ENCODE measurements around the gene SLC4A3.
"Not testable (repeated sequence)": the region's sequence is repeated elsewhere in the genome, so short reads cannot be mapped to it uniquely, and the experiment has no call there.

Gene SLC4A3

GRCh38 chr2:219681694-219682300 lies 54.4 kb downstream of the SLC4A3 start:
- DNase-seq, result no peak

GRCh38 chr2:219683474-219683873 lies 56.0 kb downstream of the SLC4A3 start:
- DNase-seq, result not testable (repeated sequence)

DNA sequence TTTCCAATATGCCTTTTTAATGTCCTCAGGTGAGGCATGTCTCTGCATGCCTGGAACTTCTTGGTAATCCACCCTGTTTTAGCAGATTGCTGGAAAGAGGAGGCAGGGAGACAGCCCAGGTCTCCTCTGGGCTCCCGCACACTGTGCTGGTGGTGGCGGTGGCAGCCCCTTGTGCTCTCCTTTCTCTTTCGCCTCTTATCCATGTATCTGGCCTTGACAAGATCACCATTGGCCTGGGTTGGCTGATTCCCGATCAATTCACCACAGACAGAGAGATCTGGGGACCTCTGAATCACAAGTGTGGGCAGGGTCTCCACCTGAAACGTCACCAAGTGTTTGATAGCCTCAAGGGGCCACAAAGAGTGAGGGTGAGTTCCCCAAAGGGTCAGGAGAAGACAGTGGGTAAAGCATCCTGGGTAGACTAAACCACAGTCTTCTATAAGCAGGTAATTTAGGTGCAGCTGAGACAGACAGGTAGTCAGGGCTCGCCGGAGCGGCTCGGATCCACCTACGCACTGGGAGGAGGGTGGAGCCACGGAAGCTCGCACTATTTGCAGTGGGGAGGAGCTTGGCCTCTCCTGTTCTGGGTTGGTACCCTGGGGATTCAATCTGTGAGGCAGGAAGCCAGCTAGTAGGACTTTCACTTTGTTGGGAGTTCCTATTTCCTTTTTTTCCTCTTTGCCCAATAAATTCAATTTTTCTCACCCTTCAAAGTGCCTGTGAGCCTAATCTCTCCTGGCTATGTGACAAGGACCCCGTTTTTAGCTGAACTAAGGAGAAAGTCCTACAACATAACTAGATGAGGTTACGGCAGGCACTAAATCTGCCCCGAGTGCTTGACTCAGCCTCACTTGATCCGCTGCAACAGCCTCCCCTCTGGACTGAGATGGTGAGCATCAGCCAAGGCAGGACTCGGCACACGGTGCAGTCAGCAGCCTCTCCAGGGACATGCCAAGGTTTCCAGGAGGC lies 57.6 kb downstream of the SLC4A3 start:
- peak; percentile 23 for DNase-seq

DNA sequence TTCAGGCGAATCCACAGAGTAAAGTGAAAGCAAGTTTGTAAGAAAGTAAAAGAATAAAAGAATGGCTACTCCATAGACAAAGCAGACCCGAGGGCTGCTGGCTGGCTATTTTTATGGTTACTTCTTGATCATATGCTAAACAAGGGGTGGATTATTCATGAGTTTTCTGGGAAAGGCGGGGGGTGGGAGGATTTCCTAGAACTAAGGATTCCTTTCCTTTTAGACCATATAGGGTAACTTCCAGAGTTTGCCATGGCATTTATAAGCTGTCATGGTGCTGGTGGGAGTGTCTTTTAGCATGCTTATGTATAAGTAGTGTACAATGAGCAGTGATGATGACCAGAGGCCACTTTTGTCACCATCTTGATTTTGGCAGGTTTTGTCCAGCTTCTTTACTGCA lies 59.8 kb downstream of the SLC4A3 start:
- no peak for DNase-seq

- no peak for DNase-seq
These were observed 60.6 kb downstream of the SLC4A3 start for GRCh38 chr2:219687882-219688559.

DNA sequence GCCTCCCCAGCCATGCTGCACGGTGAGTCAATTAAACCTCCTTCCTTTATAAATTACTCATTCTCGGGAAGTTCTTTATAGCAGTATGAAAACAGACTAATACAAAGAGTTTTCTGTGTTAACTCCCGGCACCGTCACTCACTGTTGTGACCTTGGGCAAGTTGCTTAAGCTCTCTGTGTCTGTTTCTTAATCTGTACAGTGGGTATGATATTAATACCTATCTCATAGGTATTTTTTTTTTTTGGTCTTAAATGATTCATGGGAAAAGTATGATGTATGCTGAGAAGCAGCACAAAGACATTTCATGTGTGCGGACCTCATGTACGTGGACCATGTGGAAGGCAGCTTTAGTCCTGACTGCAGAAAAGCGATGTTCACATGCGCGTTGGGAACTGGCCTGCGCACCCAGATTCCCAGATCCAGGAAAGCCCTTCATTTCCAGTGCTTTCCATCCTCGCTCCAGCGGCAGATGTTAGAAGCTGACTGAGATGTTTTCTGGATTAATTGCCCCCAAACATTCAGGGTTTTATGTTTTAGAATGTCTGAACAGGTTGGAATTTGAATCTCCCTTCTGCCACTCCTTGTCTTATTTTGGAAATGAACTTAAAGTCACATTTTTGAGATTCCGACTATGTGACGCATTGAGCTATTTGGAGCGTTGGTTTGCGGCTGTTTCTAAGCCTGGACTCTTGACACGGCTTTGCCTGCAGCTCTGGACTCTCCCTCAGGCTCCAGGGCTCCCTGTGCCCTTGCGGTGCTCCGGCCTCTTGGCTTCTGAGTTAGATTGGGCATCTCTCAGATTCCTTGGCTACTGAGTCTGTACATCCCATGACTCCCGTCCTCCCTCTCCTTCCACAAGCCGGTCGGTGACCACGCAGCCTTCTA lies 61.4 kb downstream of the SLC4A3 start:
- DNase-seq, result no peak

GRCh38 chr2:219689676-219690628 lies 62.5 kb downstream of the SLC4A3 start:
- DNase-seq, result peak; percentile 48

DNA sequence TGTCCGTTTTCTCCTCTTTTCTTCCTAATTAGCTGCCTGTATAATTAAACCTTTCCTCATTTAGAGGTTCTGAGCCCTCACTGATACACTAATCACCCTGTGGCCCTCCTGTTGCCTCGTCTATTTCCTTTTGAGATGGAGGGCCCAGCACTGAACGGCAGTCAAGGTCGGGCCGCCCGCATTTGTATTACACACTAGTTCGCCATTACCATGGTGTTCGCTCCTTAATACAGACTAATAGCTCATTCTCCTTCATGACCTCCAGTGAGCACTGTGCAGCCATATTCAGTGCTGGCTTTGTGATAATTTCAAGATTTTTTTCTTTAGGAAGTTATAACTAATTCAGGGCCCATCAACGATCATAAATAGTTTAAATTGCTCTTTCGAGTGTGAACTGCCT lies 64.1 kb downstream of the SLC4A3 start:
- DNase-seq, result no peak

Measured in CD4-positive, alpha-beta T cell treated with Interleukin-12 subunit alpha and Interleukin-12 subunit beta, for 1 hour (primary cell).